ENCODE measurements around the gene LYZL1.
"Not testable (repeated sequence)": the region's sequence is repeated elsewhere in the genome, so short reads cannot be mapped to it uniquely, and the experiment has no call there.

DNA sequence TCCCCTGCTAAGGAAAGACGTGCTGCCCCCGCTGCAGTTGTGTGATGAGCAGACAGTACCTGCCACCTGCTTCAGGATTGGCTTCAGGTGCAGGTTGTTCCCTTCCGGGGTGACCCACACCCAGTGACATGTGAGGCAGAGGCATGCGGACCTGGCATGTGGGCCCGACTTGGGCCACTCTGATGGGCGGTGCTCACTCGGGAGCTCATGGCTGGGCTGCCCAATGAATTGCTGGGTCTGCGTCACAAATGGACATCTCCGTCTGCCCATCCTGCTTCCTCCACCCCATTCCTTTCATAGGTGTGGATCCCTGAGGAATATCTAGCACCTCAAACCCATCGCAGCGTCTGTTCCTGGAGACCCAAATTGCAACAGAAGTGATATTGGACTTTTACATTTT is 19.3 kb downstream of the LYZL1 start:
- TF ChIP-seq JUND (IDR thresholded peaks at IDR 0.05); CTCF (IDR thresholded peaks at IDR 0.05 in 2 of 3, conservative IDR thresholded peaks at IDR 0.05 in 1 of 3; ENCODE audit: borderline replicate concordance in 1 of 3, insufficient read depth in 1 of 3, low read depth in 2 of 3, low read length in 2 of 3); POLR2AphosphoS5 (IDR thresholded peaks at IDR 0.05; ENCODE audit: low read depth, low read length); POLR2A (IDR thresholded peaks at IDR 0.05; ENCODE audit: borderline replicate concordance, extremely low read depth, insufficient read depth, insufficient read length); EZH2phosphoT487 (IDR thresholded peaks at IDR 0.05; ENCODE audit: borderline replicate concordance): not testable (repeated sequence)
- TF ChIP-seq, protein P1, sequence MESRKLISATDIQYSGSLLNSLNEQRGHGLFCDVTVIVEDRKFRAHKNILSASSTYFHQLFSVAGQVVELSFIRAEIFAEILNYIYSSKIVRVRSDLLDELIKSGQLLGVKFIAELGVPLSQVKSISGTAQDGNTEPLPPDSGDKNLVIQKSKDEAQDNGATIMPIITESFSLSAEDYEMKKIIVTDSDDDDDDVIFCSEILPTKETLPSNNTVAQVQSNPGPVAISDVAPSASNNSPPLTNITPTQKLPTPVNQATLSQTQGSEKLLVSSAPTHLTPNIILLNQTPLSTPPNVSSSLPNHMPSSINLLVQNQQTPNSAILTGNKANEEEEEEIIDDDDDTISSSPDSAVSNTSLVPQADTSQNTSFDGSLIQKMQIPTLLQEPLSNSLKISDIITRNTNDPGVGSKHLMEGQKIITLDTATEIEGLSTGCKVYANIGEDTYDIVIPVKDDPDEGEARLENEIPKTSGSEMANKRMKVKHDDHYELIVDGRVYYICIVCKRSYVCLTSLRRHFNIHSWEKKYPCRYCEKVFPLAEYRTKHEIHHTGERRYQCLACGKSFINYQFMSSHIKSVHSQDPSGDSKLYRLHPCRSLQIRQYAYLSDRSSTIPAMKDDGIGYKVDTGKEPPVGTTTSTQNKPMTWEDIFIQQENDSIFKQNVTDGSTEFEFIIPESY (IDR thresholded peaks at IDR 0.05; ENCODE audit: extremely low read depth, insufficient replicate concordance, low read length) = not testable (repeated sequence)
